Spleen (tissue), 11 donors: ENCODE data around the gene CA11. TPM values are rescaled to one million over a fixed set of nuclear protein-coding genes. Genes with fewer than 3 reads are reported as not detected.
A peak's percentile ranks its signal among the peaks of the same experiment; 100 is the strongest.

Source experiments
- DNase-seq: peaks from one replicate; pipeline ENCODE4 v3.0.0-alpha.2; 2020
- H3K27ac ChIP-seq, 8 donors: fragments of 200-600 bp; sonication (generic) in 7 of 8; 1 replicate in 4 of 8; 2 replicates in 4 of 8; pipeline versions ENCODE4 v1.5.0 to v1.8.0; 2016 to 2021; ENCODE audit warnings: inconsistent platforms in 4 of 8, mild to moderate bottlenecking in 4 of 8, moderate library complexity in 1 of 8
- H3K27me3 ChIP-seq, 7 donors: fragments of 200-600 bp; sonication (generic) in 6 of 7; replicated peaks in 1 of 7; 1 replicate in 4 of 7; 2 replicates in 3 of 7; pipeline versions ENCODE4 v1.5.0 to v1.8.0; 2016 to 2021; ENCODE audit warnings: inconsistent platforms in 3 of 7, mild to moderate bottlenecking in 1 of 7
- H3K36me3 ChIP-seq, 6 donors: fragments of 200-600 bp; sonication (generic) in 5 of 6; 1 replicate in 4 of 6; 2 replicates in 2 of 6; pipeline versions ENCODE4 v1.5.0 to v1.8.0; 2016 to 2021; ENCODE audit warnings: inconsistent platforms in 2 of 6
- H3K4me1 ChIP-seq, 6 donors: fragments of 200-600 bp; sonication (generic) in 5 of 6; 1 replicate in 3 of 6; 2 replicates in 3 of 6; pipeline versions ENCODE4 v1.5.0 to v1.8.0; 2016 to 2021; ENCODE audit warnings: inconsistent platforms in 3 of 6
- H3K4me3 ChIP-seq, 8 donors: fragments of 200-600 bp; sonication (generic) in 7 of 8; 1 replicate in 4 of 8; 2 replicates in 4 of 8; pipeline versions ENCODE4 v1.5.0 to v1.8.0; 2016 to 2021; ENCODE audit warnings: inconsistent platforms in 4 of 8, mild to moderate bottlenecking in 4 of 8, moderate library complexity in 2 of 8
- H3K9me3 ChIP-seq, 8 donors: fragments of 200-600 bp; sonication (generic) in 7 of 8; 1 replicate in 4 of 8; 2 replicates in 4 of 8; pipeline versions ENCODE4 v1.5.0 to v1.8.0; 2016 to 2021; ENCODE audit warnings: inconsistent platforms in 4 of 8
- POLR2A ChIP-seq, 3 donors: fragments of 450-650 bp; IDR thresholded peaks; one replicate each; pipeline ENCODE4 v1.5.1; 2017; ENCODE audit warnings: antibody characterized with exemption in 3 of 3, mild to moderate bottlenecking in 1 of 3
- POLR2AphosphoS5 ChIP-seq, 3 donors: sonication (generic); formaldehyde crosslinking; IDR thresholded peaks; one replicate each; pipeline ENCODE4 v1.5.1; 2017; ENCODE audit warnings: antibody characterized with exemption in 3 of 3
- WGBS, 5 donors: extraction: QIAGEN DNeasy Blood & Tissue Kit in 3 of 5; methylation state at CpG; one replicate each; pipeline versions ENCODE4 v1.1.5 to v1.1.7; 2013 to 2018; 5-methylcytosine and 5-hydroxymethylcytosine counted together
- intact Hi-C: fragments of 100-400 bp; cut with DNase I; formaldehyde crosslinking; loops from one replicate; pipeline ENCODE4 v1.15.0; 2023; ENCODE audit warnings: low total_unique reads
- polyA plus RNA-seq, 3 donors: library from polyadenylated mRNA; stranded (reverse); fragments of 200-250 nt; gene quantifications; one replicate each; pipeline ENCODE4 v1.2.1, GENCODE V29; 2013
- total RNA-seq, 7 donors: library from RNA; depleted of rRNA in 3 of 7; stranded (reverse); fragments of >200 nt in 3 of 7; fragmentation: NEBNext Ultra II Directional in 4 of 7; extraction: Animal tissue kit (Norgen Biotek cat#: 25700) in 4 of 7; gene quantifications; one replicate each; pipeline versions ENCODE4 v1.1.0 to v1.2.1, GENCODE V29; 2016 to 2021
- TF ChIP-seq, protein P1 (sequence below), 11 experiments: fragments of 200-600 bp in 7 of 11; fragments of 450-650 bp in 4 of 11; sonication (generic) in 4 of 11; IDR thresholded peaks in 8 of 11; conservative IDR thresholded peaks in 3 of 11; 1 replicate in 7 of 11; 2 replicates in 4 of 11; pipeline versions ENCODE4 v1.4.0 to v1.8.0; 2016 to 2021; ENCODE audit warnings: antibody characterized with exemption in 11 of 11, inconsistent platforms in 4 of 11, mild to moderate bottlenecking in 1 of 11
- donor health status: healthy with polysubstance abuse.
- donor health status: DM: no; HTN: no; CAD: no; lungs with moderate emphysema.
- donor health status: DM: no; HTN: no; CAD: no.
- donor health status: Bipolar disorder and iron deficiency.
- donor health status: healthy.
- donor health status: DM: no; HTN: no; CAD: no.
- donor health status: DM: yes; HTN: yes; CAD: no.

CA11 gene
- total and polyA plus RNA-seq, 10 donors, result 1.9 to 14.5 (median 7.8) TPM

GRCh38 chr19:48642862-48643261 lies 3.1 kb downstream of the CA11 start:
- Histone ChIP-seq H3K27ac (no peak overlapping the region), H3K4me1 (peaks cover 12 to 57% (median 42%) of the 10 kb centered on the region in 6 donors), H3K4me3 (no peak overlapping the region), H3K27me3 (peaks cover 0 to 5% (median 0%) of the 10 kb centered on the region in 7 donors), H3K36me3 (no peaks in the 10 kb centered on the region), H3K9me3 (no peaks in the 10 kb centered on the region)
- intact Hi-C loops, result no loop called here
- 89 to 96% (median 94%) methylated on average over 5 of the region's 5 CpGs for WGBS, 5 donors
- TF ChIP-seq POLR2AphosphoS5 (IDR thresholded peaks at IDR 0.05) (no peak), POLR2A (IDR thresholded peaks at IDR 0.05) (no peak)
- TF ChIP-seq, protein P1, sequence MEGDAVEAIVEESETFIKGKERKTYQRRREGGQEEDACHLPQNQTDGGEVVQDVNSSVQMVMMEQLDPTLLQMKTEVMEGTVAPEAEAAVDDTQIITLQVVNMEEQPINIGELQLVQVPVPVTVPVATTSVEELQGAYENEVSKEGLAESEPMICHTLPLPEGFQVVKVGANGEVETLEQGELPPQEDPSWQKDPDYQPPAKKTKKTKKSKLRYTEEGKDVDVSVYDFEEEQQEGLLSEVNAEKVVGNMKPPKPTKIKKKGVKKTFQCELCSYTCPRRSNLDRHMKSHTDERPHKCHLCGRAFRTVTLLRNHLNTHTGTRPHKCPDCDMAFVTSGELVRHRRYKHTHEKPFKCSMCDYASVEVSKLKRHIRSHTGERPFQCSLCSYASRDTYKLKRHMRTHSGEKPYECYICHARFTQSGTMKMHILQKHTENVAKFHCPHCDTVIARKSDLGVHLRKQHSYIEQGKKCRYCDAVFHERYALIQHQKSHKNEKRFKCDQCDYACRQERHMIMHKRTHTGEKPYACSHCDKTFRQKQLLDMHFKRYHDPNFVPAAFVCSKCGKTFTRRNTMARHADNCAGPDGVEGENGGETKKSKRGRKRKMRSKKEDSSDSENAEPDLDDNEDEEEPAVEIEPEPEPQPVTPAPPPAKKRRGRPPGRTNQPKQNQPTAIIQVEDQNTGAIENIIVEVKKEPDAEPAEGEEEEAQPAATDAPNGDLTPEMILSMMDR (IDR thresholded peaks at IDR 0.05 in 8 of 11, conservative IDR thresholded peaks at IDR 0.05 in 3 of 11), result no peak
- no peak for DNase-seq

DNA sequence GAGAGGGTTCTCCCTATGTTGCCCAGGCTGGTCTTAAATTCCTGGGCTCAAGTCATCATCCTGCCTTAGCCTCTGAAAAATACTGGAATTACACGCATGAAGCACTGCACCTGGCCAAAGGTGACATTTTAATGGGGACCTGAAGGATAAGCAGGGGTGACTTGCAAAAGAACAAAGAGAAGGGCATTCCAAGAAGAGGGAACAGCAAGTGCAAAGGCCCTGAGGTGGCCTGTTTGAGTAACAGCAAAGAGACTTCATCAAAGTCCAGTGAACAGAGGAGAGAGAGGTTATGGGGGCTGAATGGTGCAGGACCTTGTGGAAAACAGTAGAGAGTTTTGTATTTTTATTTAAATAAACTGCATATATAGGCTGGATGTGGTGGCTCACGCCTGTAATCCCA lies 4.1 kb downstream of the CA11 start:
- no peaks in the 10 kb centered on the region for H3K36me3 ChIP-seq
- H3K27me3 ChIP-seq, result peaks cover 0 to 5% (median 0%) of the 10 kb centered on the region in 7 donors
- TF ChIP-seq, protein P1 (IDR thresholded peaks at IDR 0.05 in 8 of 11, conservative IDR thresholded peaks at IDR 0.05 in 3 of 11), result no peak
- no peak overlapping the region for H3K4me3 ChIP-seq
- no peak overlapping the region for H3K27ac ChIP-seq
- DNase-seq, result no peak
- WGBS, 5 donors, result 91 to 97% (median 92%) methylated on average over 2 of the region's 2 CpGs
- intact Hi-C loops, result no loop called here
- no peaks in the 10 kb centered on the region for H3K9me3 ChIP-seq
- peaks cover 12 to 56% (median 40%) of the 10 kb centered on the region in 6 donors for H3K4me1 ChIP-seq

DNA sequence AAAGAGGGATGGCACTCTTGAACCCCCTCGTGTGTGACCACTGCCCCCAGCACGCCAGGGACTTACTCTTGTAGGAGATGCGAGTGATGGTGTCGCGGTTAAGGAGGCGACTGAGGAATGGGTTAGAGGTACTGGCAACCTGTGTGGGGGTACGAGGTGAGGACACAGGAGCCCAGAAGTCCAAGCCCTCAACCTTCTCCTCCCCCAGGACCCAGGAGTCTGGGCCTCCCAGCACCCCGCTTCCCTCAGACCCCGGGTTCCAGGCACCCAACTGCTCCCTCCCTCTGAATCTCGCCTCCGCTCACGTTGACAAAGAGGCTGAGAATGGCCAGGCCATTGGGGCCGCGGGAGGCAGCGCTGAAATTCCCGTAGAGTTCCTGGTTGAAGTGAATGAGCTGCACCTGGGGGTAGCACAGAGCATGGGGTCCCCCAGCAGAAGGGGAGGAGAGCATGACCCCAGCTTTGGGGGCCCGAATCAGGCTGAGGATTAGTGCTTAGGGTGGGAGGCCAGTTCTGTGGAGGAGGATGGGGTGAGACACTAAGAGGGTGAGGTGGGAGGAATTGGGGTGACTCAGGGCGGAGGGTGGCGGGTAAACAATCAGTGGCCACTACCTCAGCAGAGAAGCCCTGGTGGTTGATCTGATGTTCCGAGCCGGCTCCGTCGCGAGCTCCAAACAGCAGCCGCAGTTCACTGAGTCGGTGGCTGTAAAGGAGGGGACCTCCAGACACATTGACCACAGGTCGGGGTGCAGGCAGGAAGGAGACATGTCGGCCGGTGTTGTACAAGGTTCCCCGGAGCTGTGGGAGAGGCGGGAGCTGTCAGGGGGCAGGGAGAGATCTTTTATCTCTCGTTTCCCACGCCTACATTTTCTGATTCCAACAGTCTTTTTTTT lies 6.3 kb downstream of the CA11 start:
- H3K4me3 ChIP-seq, result no peak overlapping the region
- DNase-seq, result peak; percentile 82
- intact Hi-C loops, result no loop called here
- no peaks in the 10 kb centered on the region for H3K9me3 ChIP-seq
- H3K27me3 ChIP-seq, result no peaks in the 10 kb centered on the region
- 77 to 89% (median 80%) methylated on average over 33 of the region's 33 CpGs for WGBS, 5 donors
- no peaks in the 10 kb centered on the region for H3K36me3 ChIP-seq
- peak overlapping the region in 3 of 8 donors; percentile 94 to 97 (median 94) for H3K27ac ChIP-seq
- TF ChIP-seq, protein P1 (IDR thresholded peaks at IDR 0.05 in 8 of 11, conservative IDR thresholded peaks at IDR 0.05 in 3 of 11), result no peak
- no peak for TF ChIP-seq POLR2A (IDR thresholded peaks at IDR 0.05)
- no peak for TF ChIP-seq POLR2AphosphoS5 (IDR thresholded peaks at IDR 0.05)
- H3K4me1 ChIP-seq, result peaks cover 10 to 57% (median 36%) of the 10 kb centered on the region in 6 donors

DNA sequence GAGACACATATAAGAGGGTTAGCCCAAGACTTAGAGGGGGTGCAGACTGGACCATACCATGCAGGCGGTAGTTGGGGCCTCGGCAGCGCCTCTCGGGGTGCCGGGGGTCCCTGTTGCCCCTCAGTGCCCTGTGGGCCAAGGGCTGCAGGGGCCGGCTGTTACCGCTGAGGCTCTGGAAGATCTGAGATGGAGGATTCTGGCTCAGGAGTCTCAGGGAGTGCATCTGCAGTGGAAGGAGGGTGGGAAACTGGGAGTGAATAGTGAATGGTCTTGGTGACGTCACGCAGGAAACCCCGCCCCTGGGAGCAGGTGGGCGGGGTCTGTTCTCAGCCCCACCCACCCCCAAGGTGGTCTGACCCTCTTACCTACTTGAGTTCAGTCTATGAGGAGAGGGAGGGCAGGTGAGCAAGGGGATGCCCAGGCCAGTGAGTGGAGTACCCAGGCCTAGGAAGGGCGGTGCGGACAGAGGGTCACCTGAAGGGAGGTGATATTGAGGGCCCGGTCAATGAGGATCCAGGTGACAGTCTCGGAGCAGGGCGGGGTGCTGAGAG lies 7.1 kb downstream of the CA11 start:
- H3K36me3 ChIP-seq, result no peaks in the 10 kb centered on the region
- intact Hi-C loops, result no loop called here
- 73 to 84% (median 81%) methylated on average over 15 to 16 of the region's 16 CpGs for WGBS, 5 donors
- peak overlapping the region in 6 of 8 donors; percentile 7 to 98 (median 77) for H3K4me3 ChIP-seq
- H3K9me3 ChIP-seq, result no peaks in the 10 kb centered on the region
- H3K27me3 ChIP-seq, result no peaks in the 10 kb centered on the region
- TF ChIP-seq POLR2A (IDR thresholded peaks at IDR 0.05), result no peak
- TF ChIP-seq POLR2AphosphoS5 (IDR thresholded peaks at IDR 0.05), result no peak
- TF ChIP-seq, protein P1 (IDR thresholded peaks at IDR 0.05 in 8 of 11, conservative IDR thresholded peaks at IDR 0.05 in 3 of 11), result no peak
- peak; percentile 87 for DNase-seq
- H3K27ac ChIP-seq, result peak overlapping the region; percentile 92 to 98 (median 95)
- H3K4me1 ChIP-seq, result peaks cover 17 to 57% (median 38%) of the 10 kb centered on the region in 6 donors
